G401 (cell line): Measurements from ENCODE around the gene VTI1B. TPM values are rescaled to one million over a fixed set of nuclear protein-coding genes. Genes with fewer than 3 reads are reported as not detected.
A peak's percentile ranks its signal among the peaks of the same experiment; 100 is the strongest.
"Not testable (repeated sequence)": the region's sequence is repeated elsewhere in the genome, so short reads cannot be mapped to it uniquely, and the experiment has no call there.

ENCODE experiments used
- DNase-seq: peaks from one replicate; pipeline ENCODE4 v3.0.0-alpha.2; 2015; ENCODE audit warnings: low spot score
- in situ Hi-C: cut with HindIII; loops from 2 replicates; pipeline ENCODE4 v1.10.0; 2016; ENCODE audit warnings: low sequenced_read_pairs, mixed read lengths
- total RNA-seq: library from RNA; depleted of rRNA; stranded (reverse); fragments of >200 nt; shearing (Covaris generic); gene quantifications from 2 replicates; pipeline ENCODE4 v1.2.3, GENCODE V29; 2014; rRNA removed

VTI1B gene
- 43.1 and 79.8 TPM in 2 replicates for total RNA-seq

GRCh38 chr14:67674480-67675218, at the start of gene VTI1B:
Gene VTI1B, minus strand, starts transcription at chr14:67674632. Its CDS starts 143 bp downstream, at chr14:67674489.
- DNase-seq, result peak; percentile 83
- in situ Hi-C loops, result no loop called here

GRCh38 chr14:67722293-67722692, 47.9 kb upstream of the VTI1B start:
- DNase-seq, result peak; percentile 62

DNA sequence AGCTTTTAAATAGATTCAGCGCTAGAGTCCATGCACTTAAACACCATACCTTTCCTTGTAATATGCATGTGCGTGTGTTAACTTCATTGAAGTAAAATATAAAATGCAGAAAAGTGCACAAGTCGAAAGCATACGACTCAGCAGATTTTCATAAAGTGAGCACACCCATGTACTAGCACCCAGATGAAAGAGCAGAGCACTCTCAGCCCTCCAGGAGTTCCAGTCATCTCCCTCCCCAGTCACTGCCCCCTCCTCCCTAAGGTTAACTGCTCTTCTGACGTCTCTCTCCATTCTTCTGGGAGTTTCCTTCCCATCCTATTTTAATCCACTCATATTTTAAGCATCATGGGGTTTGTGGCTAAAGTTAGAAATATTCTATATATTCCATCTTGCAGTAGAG, 47.4 kb upstream of the VTI1B start:
- in situ Hi-C loops, result no loop called here

More at GRCh38 chr14:67722293-67722692, 47.9 kb upstream of the VTI1B start:
- in situ Hi-C loops, result no loop called here

DNA sequence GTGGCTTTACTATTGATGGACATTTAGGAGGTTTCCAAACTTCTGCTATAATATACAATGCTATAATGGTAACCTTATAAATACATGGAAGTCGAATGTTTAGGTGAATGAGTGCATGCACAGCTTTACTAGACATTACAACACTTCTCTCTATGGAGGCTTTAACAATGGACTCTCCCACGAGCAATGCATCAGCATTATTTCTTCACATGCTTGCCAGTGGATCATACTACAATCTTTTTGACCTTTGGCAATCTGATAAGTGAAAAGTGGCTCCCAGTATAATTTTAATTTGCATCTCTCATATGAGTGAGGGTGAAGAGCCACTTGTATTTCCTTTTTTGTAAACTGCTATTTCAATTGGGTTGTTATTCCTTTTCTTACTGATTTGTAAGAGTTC, 45.4 kb upstream of the VTI1B start:
- in situ Hi-C loops, result no loop called here
- DNase-seq, result no peak

More for the DNA sequence above, 47.4 kb upstream of the VTI1B start:
- DNase-seq, result no peak

DNA sequence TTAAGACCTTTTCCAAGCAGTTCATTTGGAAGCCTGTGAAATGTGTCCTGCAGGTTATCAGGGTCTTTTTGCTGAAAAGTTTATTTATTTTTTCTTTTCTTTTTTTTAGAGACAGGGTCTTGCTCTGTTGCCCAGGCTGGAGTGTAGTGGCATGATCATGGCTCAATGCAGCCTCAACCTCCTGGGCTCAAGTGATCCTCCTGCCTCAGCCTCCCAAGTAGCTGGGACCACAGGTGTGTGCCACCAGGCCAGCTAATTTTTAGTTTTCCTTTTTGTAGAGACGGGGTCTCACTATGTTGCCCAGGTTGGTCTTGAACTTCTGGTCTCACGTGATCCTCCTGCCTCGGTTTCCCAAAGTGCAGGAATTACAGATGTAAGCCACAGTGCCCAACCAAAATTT, 45.0 kb upstream of the VTI1B start:
- DNase-seq, in situ Hi-C loops: not testable (repeated sequence)

DNA sequence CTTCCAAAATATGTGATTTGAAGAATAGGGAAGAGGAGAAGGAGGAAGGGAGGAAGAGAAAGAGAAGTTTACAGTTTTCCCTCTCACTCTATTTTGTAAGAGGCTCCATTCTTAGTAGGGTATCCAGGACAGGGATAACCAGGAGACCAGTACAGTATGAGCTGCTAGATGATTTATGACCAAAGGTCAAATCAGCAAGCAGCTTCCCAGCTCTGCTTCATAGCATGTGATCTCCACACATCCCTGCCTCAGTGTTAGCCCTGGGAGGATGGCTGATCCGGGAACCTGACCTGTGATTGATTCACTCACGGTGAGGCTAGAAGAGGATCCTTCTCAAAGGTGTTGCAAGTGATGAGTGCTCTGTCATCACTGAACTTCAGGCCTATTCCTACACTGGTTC, 43.8 kb upstream of the VTI1B start:
- no peak for DNase-seq
- in situ Hi-C loops, result no loop called here

GRCh38 chr14:67717048-67717447, 42.6 kb upstream of the VTI1B start:
- in situ Hi-C loops, result no loop called here

GRCh38 chr14:67710209-67710608, 35.8 kb upstream of the VTI1B start:
- DNase-seq, result no peak
- in situ Hi-C loops, result no loop called here

More at GRCh38 chr14:67717048-67717447, 42.6 kb upstream of the VTI1B start:
- no peak for DNase-seq

DNA sequence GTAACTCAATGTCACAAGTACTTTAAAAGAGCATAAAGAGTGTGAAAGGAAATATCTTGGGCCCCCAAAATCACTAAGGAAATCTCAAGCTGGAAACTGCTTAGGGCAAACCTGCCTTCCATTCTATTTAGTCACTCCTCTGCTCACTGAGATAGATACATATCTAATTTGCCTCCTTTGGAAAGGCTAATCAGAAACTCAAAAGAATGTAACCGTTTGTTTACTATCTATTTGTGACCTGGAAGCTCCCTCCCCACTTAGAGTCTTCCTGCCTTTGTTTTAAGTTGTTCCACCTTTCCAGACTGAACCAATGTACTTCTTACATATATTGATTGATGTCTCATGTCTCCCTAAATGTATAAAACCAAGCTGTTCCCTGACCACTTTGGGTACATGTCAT, 35.4 kb upstream of the VTI1B start:
- in situ Hi-C loops, DNase-seq: not testable (repeated sequence)

DNA sequence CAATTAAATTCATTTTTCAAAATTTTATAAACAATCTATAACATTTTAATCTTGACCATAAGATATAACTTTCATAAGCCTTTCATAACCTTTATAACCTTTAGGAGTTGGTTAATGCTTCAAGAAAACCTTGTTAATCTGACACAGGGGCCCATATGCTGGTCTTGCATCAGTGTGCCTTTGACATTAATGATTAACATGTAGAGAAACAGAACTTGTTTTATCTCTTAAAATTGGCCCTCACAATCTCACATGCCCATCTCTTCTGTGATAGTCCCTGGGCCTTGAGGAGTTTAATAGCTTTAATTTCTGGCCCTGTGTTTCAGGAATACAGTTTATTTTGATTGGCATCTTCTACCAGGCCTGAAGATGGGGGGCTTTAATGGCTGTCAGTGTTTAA, 34.9 kb upstream of the VTI1B start:
- in situ Hi-C loops, DNase-seq: not testable (repeated sequence)

- DNase-seq, result no peak
- in situ Hi-C loops, result no loop called here
These were observed 30.8 kb upstream of the VTI1B start for GRCh38 chr14:67705211-67705610.

DNA sequence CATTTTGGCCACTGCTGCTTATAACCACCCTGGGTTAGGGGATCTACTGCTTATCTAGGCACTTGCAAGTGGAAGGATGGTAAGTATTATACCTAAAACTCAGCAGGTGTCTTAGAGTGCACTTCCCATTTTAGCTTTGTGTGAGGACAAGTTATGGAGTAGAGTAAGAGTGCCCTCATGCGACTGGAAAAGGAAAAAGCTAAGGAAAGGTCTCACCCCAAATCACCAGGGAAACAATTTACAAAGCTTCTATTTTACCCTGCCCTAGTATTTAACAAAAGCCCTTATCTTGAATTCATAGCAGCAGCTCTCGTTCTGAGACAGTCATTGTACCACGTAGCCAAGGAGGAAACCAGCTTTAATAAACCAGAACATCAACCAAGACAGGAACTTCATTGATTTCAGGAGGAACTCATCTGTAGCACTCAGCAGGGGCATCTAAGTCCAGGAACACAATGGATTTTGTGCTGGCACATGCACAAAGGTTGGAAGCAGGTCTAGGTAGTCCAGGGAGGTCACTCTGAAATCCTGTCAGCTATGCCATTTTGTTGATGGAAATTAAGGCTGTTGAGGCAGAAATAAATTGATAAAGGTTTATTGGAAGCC, 30.2 kb upstream of the VTI1B start:
- peak; percentile 78 for DNase-seq
- in situ Hi-C loops, result no loop called here

- no peak for DNase-seq
- in situ Hi-C loops, result no loop called here
These were observed 29.6 kb upstream of the VTI1B start for GRCh38 chr14:67703997-67704396.

GRCh38 chr14:67701492-67701891, 27.1 kb upstream of the VTI1B start, which contains the start of gene RDH12:
Gene RDH12, plus strand, starts transcription at chr14:67701886. Its CDS starts 20,757 bp downstream, at chr14:67722643.
- in situ Hi-C loops, DNase-seq: not testable (repeated sequence)

DNA sequence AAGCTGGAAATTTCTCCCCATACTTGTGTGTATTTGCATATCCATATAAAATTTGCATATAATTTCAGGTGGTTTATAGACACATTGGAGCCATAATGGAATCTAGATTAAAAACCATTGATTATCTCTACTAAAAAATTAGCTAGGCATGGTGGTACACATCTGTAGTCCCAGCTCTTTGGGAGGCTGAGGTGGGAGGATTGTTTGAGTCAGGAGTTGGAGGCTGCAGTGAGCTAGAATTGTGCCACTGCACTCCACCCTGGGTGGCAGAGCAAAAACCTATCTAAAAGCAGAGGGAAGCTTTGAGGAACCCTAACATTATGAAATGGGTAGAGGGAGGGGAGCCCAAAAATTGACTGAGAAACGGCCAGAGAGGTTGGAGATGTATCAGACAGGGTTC, 23.7 kb upstream of the VTI1B start:
- in situ Hi-C loops, result no loop called here
- no peak for DNase-seq

DNA sequence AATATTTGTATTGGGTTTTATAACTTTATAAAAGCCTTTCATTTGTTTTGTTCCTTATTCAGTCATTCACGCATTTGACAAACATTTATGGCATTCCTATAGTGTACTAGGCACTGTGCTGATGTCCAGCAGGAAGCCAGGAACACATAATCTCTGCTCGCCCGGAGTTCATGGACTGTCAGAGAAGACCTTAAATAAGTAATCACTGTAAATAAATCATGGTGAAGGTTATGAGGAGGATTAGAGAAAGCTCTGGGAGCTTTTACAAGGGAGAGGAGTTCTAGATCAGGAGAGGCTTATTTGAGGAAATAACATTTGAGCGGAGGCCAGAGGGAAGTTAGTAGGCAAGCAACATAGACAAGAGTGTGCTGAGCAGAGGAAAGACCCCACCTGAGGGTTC, 22.6 kb upstream of the VTI1B start:
- in situ Hi-C loops, result no loop called here
- no peak for DNase-seq

DNA sequence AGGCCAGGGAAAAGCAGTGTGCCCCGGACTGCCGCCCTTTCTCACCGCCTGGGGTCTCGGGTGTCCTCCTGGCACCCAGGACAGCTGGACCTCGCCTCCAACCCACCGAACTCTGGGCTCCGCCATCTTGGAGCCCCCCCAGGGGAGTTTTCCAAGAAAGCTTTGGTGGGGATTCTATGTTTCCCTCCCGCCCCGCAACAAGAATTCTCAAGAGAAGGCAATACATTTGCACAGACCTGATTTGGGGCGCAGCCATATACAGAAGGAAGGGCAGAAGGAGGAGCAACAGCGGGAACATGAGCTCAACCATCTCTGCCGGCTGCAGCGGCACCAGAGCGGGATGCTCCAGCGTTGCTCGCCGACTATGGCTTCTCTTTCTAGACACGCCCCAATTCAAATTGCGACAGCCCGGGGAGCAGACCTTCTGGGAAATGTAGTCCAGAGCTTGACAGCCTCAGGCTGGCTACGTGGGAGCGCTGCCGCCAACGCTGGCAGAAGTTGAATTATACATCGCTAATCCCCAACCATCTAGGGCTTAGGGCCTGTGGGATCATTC, 21.0 kb upstream of the VTI1B start, which contains the start of gene RDH11:
TSS of gene RDH11 (minus strand) at position 371 of the 556 bp plus-strand sequence. CDS start at position 310, 61 bp downstream.
- in situ Hi-C loops, result no loop called here
- DNase-seq, result peak; percentile 94

GRCh38 chr14:67694791-67695393, 20.5 kb upstream of the VTI1B start:
- DNase-seq, result peak; percentile 76
- in situ Hi-C loops, result no loop called here

GRCh38 chr14:67690011-67690410, 15.6 kb upstream of the VTI1B start:
- in situ Hi-C loops, result no loop called here
- DNase-seq, result no peak

DNA sequence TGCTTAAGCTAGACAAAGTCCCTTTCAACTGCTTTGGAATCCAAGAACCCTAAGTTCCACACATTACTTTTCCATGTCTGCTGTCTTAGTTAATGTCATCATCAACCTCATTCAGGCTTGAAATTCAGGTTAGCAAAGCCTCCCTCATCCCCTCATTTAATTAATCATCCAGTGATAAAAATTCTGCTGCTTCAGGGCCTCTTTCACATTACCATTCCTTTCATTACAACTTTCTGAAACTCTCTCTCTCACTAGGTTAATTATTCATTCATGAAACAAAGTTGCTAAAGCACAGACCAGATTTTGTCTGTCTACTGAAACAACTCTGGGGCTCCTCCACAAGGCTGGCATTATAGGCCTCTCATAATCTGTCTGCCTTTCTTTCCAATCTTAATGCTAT, 9.4 kb upstream of the VTI1B start:
- no peak for DNase-seq
- in situ Hi-C loops, result no loop called here
